ENCODE data around the gene SPRING1.

DNA sequence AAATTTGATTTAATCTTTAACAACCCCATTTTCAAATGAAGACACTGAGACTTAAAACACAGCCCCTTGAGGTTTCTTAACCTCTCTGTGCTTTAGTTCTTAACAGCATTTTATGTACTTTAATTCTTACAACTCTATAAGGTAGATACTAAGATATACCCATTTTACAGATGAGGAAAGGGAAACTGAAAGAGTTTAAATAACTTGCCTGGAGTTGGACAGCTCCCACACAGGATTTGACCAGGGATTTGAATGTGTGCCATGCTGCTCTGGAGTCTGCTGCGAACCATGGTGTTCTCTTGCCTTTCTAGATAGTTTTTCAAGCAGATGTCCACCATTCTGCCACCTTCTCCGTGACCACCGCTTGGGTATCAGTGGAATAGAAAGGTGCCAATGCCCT is 28.4 kb upstream of the SPRING1 start:
- TF ChIP-seq, protein P1, sequence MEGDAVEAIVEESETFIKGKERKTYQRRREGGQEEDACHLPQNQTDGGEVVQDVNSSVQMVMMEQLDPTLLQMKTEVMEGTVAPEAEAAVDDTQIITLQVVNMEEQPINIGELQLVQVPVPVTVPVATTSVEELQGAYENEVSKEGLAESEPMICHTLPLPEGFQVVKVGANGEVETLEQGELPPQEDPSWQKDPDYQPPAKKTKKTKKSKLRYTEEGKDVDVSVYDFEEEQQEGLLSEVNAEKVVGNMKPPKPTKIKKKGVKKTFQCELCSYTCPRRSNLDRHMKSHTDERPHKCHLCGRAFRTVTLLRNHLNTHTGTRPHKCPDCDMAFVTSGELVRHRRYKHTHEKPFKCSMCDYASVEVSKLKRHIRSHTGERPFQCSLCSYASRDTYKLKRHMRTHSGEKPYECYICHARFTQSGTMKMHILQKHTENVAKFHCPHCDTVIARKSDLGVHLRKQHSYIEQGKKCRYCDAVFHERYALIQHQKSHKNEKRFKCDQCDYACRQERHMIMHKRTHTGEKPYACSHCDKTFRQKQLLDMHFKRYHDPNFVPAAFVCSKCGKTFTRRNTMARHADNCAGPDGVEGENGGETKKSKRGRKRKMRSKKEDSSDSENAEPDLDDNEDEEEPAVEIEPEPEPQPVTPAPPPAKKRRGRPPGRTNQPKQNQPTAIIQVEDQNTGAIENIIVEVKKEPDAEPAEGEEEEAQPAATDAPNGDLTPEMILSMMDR (IDR thresholded peaks at IDR 0.05; ENCODE audit: borderline replicate concordance, extremely low read depth, low read length, poor library complexity, severe bottlenecking): no peak
- no peak for TF ChIP-seq EZH2 (IDR thresholded peaks at IDR 0.05; ENCODE audit: borderline replicate concordance, low read depth, low read length, severe bottlenecking)
